Epithelial cell of proximal tubule (primary cell): ENCODE data around the gene MAGI2. TPM values are rescaled to one million over a fixed set of nuclear protein-coding genes. Genes with fewer than 3 reads are reported as not detected.

Source experiments
- DNase-seq: peaks from one replicate; pipeline ENCODE4 v3.0.0-alpha.2; 2011; ENCODE audit warnings: low read depth
- H3K4me3 ChIP-seq: 2 replicates; pipeline ENCODE4 v1.5.1; 2011; ENCODE audit warnings: low read depth, mild to moderate bottlenecking, low read length
- total RNA-seq: library from RNA; depleted of rRNA; stranded (reverse); fragments of >200 nt; gene quantifications from 2 replicates; pipeline ENCODE4 v1.2.3, GENCODE V29; 2015
- TF ChIP-seq, protein P1 (sequence below): conservative IDR thresholded peaks from 2 replicates; pipeline ENCODE4 v1.5.1; 2012; ENCODE audit warnings: low read depth, mild to moderate bottlenecking, low read length

MAGI2 gene
- total RNA-seq, 1 donor from 2014 or later = 0.92 TPM

GRCh38 chr7:78020874-78021249 is 1432.6 kb downstream of the MAGI2 start:
- H3K4me3 ChIP-seq = no peak overlapping the region
- TF ChIP-seq, protein P1, sequence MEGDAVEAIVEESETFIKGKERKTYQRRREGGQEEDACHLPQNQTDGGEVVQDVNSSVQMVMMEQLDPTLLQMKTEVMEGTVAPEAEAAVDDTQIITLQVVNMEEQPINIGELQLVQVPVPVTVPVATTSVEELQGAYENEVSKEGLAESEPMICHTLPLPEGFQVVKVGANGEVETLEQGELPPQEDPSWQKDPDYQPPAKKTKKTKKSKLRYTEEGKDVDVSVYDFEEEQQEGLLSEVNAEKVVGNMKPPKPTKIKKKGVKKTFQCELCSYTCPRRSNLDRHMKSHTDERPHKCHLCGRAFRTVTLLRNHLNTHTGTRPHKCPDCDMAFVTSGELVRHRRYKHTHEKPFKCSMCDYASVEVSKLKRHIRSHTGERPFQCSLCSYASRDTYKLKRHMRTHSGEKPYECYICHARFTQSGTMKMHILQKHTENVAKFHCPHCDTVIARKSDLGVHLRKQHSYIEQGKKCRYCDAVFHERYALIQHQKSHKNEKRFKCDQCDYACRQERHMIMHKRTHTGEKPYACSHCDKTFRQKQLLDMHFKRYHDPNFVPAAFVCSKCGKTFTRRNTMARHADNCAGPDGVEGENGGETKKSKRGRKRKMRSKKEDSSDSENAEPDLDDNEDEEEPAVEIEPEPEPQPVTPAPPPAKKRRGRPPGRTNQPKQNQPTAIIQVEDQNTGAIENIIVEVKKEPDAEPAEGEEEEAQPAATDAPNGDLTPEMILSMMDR = no peak
- no peak for DNase-seq

DNA sequence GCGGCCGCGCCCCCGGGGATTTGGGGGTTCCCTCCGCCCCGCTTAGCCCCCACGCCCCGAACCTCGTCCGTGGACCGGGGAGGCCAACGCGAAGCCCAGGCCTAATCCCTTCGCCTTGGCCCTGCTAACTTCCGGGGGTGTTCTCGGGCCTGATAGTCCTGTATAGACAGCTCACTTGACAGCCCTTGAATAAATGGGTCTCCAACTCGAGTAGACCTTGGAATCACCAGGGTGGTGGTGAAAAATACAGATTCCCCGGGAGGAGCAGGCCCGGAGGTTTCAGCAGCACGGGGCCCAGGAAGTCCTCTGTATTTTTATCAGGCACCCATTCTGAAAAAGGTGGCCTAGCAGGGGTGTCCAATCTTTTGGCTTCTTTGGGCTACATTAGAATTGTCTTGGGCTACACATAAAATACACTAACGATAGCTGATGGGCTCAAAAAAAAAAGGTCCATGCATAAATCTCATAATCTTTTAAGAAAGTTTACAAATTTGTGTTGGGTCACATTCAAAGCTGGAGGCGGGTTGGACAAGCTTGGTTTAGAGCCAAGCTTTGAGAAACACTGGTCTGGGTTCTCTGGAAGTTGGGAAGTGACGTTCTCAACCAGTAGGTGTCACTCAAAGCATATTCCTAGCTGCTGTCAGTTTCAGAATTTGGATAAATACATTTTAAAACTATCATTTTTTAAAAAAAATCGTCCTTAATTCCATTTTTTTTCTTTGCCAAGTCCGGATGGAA is 1433.2 kb downstream of the MAGI2 start:
- peak overlapping the region; percentile 65 for H3K4me3 ChIP-seq
- DNase-seq = peak; percentile 35
- TF ChIP-seq, protein P1 = peak; percentile 79

- H3K4me3 ChIP-seq = peak overlapping the region; percentile 65
- TF ChIP-seq, protein P1 = no peak
- DNase-seq = peak; percentile 1
These were observed 1433.9 kb downstream of the MAGI2 start for GRCh38 chr7:78019447-78020135.

DNA sequence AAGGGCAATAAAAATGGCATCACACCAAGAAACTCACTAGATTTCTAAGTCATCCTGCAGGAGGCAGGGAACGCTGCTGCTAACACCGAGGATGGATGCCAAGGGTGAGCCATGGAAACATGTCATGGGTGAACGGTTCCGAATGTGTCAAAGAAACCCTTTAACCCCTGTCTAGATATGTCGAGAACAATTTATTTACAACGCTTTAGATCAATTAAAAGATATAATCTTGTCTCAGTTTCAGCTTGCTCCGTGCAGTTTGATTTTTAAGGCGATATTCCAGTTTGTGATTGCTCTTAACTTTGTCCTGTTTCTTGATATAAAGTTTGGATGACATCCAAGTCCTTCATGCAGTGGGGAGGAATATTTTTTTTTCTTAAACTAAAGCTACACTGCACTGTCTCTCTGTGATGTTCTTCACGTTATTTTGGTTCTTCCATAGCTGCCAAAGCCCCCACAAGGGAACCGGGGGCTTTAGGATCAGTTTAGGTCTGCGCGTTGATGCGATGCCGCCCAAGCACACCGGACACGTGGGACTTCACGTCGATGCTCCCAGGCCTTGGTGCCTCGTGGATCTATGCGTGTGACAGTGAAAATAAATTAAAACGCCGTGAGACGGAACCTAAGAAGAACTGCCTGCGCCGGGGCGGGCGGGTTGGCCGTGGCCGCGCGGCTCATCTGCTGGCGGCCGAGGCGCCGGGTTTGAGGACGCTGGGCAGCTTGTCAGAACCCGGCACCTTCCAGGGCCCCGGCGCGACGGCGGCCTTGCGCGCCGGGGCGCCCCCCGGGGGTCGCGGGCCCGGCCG is 1434.6 kb downstream of the MAGI2 start:
- TF ChIP-seq, protein P1 = peak; percentile 24
- H3K4me3 ChIP-seq = peak overlapping the region; percentile 48
- peak; percentile 29 for DNase-seq

GRCh38 chr7:78017591-78018100 is 1435.8 kb downstream of the MAGI2 start:
- no peak for DNase-seq
- no peak overlapping the region for H3K4me3 ChIP-seq
- TF ChIP-seq, protein P1 = no peak

GRCh38 chr7:78015574-78016260 is 1437.8 kb downstream of the MAGI2 start:
- H3K4me3 ChIP-seq = no peak overlapping the region
- DNase-seq = no peak
- TF ChIP-seq, protein P1 = no peak
